ENCODE data around the gene NPAS2.

Gene NPAS2

DNA sequence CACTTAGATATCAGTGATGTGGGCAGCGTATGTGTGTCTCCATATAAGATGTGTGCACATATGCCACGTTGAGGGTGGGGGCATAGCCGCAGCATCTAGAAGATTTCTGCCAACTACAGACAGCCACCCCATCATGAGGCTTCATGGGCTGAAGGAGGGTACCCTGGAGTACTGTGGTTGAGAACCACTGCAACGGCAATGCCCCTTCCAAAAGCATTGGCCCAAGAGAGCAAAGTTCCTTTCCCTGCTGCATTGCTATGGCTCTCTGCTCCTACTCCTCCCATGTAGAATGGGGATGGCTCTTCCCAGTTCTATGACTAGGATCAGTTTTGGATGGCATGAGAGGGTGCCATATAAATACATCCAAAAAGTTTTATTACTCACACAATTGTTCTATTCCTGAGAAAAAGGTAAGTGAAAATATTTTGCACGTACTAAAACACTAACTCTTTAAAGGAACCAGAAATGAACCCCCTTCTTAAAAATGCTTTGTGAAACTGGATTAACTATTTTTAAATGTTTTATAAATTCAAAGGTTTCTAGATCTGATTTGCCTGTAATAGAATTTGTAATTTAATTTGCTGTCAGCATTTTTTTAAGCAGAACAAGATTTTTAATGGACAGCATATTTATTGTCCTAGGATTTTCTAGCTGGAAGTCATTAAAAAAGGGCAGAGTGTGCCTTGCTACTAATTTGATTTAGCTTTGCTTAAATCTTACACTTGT, 177.7 kb downstream of the NPAS2 start:
- ChIA-PET POLR2A (no interaction called here), CTCF (no interaction called here)
- no peak for TF ChIP-seq LEF1 (IDR thresholded peaks at IDR 0.05; ENCODE audit: borderline replicate concordance)
- TF ChIP-seq ZNF384 (IDR thresholded peaks at IDR 0.05), result no peak
- TF ChIP-seq ELF4 (IDR thresholded peaks at IDR 0.05), result no peak
- TF ChIP-seq TARDBP (IDR thresholded peaks at IDR 0.05), result no peak
- TF ChIP-seq ARNT (IDR thresholded peaks at IDR 0.05), result no peak
- no peak for TF ChIP-seq SUZ12 (IDR thresholded peaks at IDR 0.05)
- TF ChIP-seq FOXM1 (IDR thresholded peaks at IDR 0.05; ENCODE audit: borderline replicate concordance), result no peak
- no peak for TF ChIP-seq BHLHE40 (IDR thresholded peaks at IDR 0.05; ENCODE audit: borderline replicate concordance)
- TF ChIP-seq HDGF (IDR thresholded peaks at IDR 0.05; ENCODE audit: borderline replicate concordance), result no peak
- TF ChIP-seq FOXK2 (IDR thresholded peaks at IDR 0.05), result no peak
- TF ChIP-seq, protein P1, sequence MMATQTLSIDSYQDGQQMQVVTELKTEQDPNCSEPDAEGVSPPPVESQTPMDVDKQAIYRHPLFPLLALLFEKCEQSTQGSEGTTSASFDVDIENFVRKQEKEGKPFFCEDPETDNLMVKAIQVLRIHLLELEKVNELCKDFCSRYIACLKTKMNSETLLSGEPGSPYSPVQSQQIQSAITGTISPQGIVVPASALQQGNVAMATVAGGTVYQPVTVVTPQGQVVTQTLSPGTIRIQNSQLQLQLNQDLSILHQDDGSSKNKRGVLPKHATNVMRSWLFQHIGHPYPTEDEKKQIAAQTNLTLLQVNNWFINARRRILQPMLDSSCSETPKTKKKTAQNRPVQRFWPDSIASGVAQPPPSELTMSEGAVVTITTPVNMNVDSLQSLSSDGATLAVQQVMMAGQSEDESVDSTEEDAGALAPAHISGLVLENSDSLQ (IDR thresholded peaks at IDR 0.05), result no peak
- TF ChIP-seq SP1 (IDR thresholded peaks at IDR 0.05), result no peak
- DNase-seq (ENCODE audit: extremely low spot score), result no peak

- no peak for DNase-seq (ENCODE audit: extremely low spot score)
- ChIA-PET POLR2A (no interaction called here), CTCF (no interaction called here)
- TF ChIP-seq L3MBTL2 (conservative IDR thresholded peaks at IDR 0.05) (no peak), HDGF (IDR thresholded peaks at IDR 0.05; ENCODE audit: borderline replicate concordance) (no peak), NFRKB (IDR thresholded peaks at IDR 0.05) (no peak), ELF4 (IDR thresholded peaks at IDR 0.05) (no peak), CTBP1 (IDR thresholded peaks at IDR 0.05; ENCODE audit: borderline replicate concordance) (no peak)
These were observed 178.3 kb downstream of the NPAS2 start for GRCh38 chr2:100998235-100998573.

DNA sequence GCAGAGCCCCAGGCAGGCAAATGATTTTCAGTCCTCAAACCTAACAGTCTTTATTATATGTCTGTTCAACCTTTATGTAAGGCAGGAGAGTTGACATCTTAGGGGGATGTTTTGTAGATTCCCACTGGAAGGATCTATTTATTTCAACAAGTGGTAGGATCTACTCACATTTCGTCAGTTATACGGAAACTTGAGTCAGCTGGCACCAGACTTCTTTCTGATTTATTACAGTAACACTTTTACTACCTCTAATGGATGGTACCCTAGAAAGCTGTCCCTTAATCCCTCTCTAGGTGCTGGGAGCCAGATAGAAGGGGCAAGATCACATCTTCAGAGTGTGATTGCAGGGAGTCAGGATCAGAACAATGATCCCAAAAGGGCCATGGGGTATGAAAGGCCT, 180.1 kb downstream of the NPAS2 start:
- CTCF ChIA-PET, result no interaction called here
- POLR2A ChIA-PET, result interaction anchor here (0.5 to 1.2 kb wide), 2 partner anchors 151 to 218 kb away, joined by 3 to 4 read pairs; partner anchors contain the start of gene TBC1D8
- TF ChIP-seq ELF4 (IDR thresholded peaks at IDR 0.05) (no peak), LEF1 (IDR thresholded peaks at IDR 0.05; ENCODE audit: borderline replicate concordance) (no peak), NFRKB (IDR thresholded peaks at IDR 0.05) (no peak)
- TF ChIP-seq, protein P1 (IDR thresholded peaks at IDR 0.05), result peak; percentile 64
- no peak for DNase-seq (ENCODE audit: extremely low spot score)

GRCh38 chr2:101001691-101002561, 182.0 kb downstream of the NPAS2 start, which contains the start of gene RPL31:
Gene RPL31, plus strand, starts transcription at chr2:101002289. Its CDS starts 413 bp downstream, at chr2:101002702.
- TF ChIP-seq FOXM1 (IDR thresholded peaks at IDR 0.05; ENCODE audit: borderline replicate concordance) (no peak), LEF1 (IDR thresholded peaks at IDR 0.05; ENCODE audit: borderline replicate concordance) (0 out of 2 replicates have a peak, but pooled peaks have one; percentile 23), SP1 (IDR thresholded peaks at IDR 0.05) (no peak), BHLHE40 (IDR thresholded peaks at IDR 0.05; ENCODE audit: borderline replicate concordance) (no peak), CTBP1 (IDR thresholded peaks at IDR 0.05; ENCODE audit: borderline replicate concordance) (no peak), FOXA1 (IDR thresholded peaks at IDR 0.05) (no peak), FOXK2 (IDR thresholded peaks at IDR 0.05) (no peak), ARNT (IDR thresholded peaks at IDR 0.05) (no peak), HDGF (IDR thresholded peaks at IDR 0.05; ENCODE audit: borderline replicate concordance) (no peak), TARDBP (IDR thresholded peaks at IDR 0.05) (no peak), ELF4 (IDR thresholded peaks at IDR 0.05) (peak; percentile 97), L3MBTL2 (conservative IDR thresholded peaks at IDR 0.05) (peak; percentile 100), ZNF384 (IDR thresholded peaks at IDR 0.05) (no peak), NFRKB (IDR thresholded peaks at IDR 0.05) (peak; percentile 86), SUZ12 (IDR thresholded peaks at IDR 0.05) (no peak)
- TF ChIP-seq, protein P1 (IDR thresholded peaks at IDR 0.05), result no peak
- CTCF ChIA-PET, result interaction anchor here (0.5 to 1.1 kb wide), 4 partner anchors 205 to 1471 kb away, joined by 3 read pairs; partner anchors contain the start of gene SLC9A4
- POLR2A ChIA-PET, result interaction anchor here (0.5 to 2.8 kb wide), 49 partner anchors 8 to 484 kb away, joined by 3 to 21 read pairs (median 3); partner anchors contain the start of genes CNOT11, PDCL3 and TBC1D8
- peak; percentile 97 for DNase-seq (ENCODE audit: extremely low spot score)

DNA sequence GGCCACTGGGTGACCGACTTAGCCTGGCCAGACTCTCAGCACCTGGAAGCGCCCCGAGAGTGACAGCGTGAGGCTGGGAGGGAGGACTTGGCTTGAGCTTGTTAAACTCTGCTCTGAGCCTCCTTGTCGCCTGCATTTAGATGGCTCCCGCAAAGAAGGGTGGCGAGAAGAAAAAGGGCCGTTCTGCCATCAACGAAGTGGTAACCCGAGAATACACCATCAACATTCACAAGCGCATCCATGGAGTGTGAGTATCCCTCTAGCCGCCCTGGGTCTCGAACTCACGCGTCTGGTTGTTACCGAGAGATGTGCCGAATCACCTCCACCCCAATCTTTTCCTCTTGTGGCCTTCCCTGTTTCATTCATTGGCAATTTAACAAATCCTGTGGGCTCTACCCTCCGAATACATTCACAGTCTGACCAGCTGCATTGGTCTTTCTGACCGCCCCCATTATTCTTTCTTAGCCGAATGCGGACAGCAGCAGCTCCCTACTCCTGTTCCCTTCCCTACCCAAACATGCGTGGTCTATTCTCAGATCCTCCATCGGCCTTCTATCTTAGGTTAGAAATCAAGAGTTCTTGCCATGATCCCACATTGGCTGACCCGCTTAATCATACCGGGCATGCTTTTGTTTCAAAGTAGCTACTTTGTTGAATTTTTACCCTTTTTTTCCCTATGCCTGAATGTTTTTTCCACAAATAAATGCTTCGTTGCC, 182.8 kb downstream of the NPAS2 start:
- ChIA-PET CTCF (interaction anchor here (0.5 to 1.1 kb wide), 2 partner anchors 396 to 1470 kb away, joined by 3 read pairs; partner anchors contain the start of gene SLC9A4), POLR2A (interaction anchor here (0.6 to 2.8 kb wide), 35 partner anchors 9 to 569 kb away, joined by 3 to 21 read pairs (median 4); partner anchors contain the start of genes CNOT11, PDCL3 and TBC1D8)
- TF ChIP-seq FOXM1 (IDR thresholded peaks at IDR 0.05; ENCODE audit: borderline replicate concordance) (no peak), LEF1 (IDR thresholded peaks at IDR 0.05; ENCODE audit: borderline replicate concordance) (no peak), FOXA1 (IDR thresholded peaks at IDR 0.05) (no peak), TARDBP (IDR thresholded peaks at IDR 0.05) (no peak), ARNT (IDR thresholded peaks at IDR 0.05) (no peak), BHLHE40 (IDR thresholded peaks at IDR 0.05; ENCODE audit: borderline replicate concordance) (no peak), SUZ12 (IDR thresholded peaks at IDR 0.05) (no peak), NFRKB (IDR thresholded peaks at IDR 0.05) (no peak)
- TF ChIP-seq, protein P1 (IDR thresholded peaks at IDR 0.05), result no peak
- DNase-seq (ENCODE audit: extremely low spot score), result no peak

Data from HEK293T (cell line).